SK-N-SH treated with all-trans-retinoic acid at 6 μM for 48 hours (cell line): ENCODE measurements around the gene SDK1.

Experiments
- ATAC-seq: fragments of 200-7000 bp; cut with Tn5 transposase; 3 replicates; pipeline ENCODE4 v1.9.1; 2020; ENCODE audit warnings: mild to moderate bottlenecking, moderate library complexity
- ARNTL ChIP-seq: fragments of 450-650 bp; formaldehyde crosslinking; IDR thresholded peaks from 2 replicates; pipeline ENCODE4 v1.5.0; 2020; ENCODE audit warnings: low read depth, mild to moderate bottlenecking, moderate library complexity, borderline replicate concordance
- CSDC2 ChIP-seq: fragments of 250-450 bp; sonication (Bioruptor Pico); IDR thresholded peaks from 2 replicates; pipeline ENCODE4 v1.5.0; 2020; ENCODE audit warnings: mild to moderate bottlenecking, moderate library complexity
- ESRRG ChIP-seq: fragments of 250-450 bp; sonication (Bioruptor Pico); IDR thresholded peaks from 2 replicates; pipeline ENCODE4 v1.6.1; 2021; ENCODE audit warnings: mild to moderate bottlenecking
- PPARA ChIP-seq: fragments of 250-450 bp; sonication (Bioruptor Pico); IDR thresholded peaks from 2 replicates; pipeline ENCODE4 v1.5.0; 2020; ENCODE audit warnings: mild to moderate bottlenecking, borderline replicate concordance
- RARB ChIP-seq: fragments of 250-450 bp; sonication (Bioruptor Pico); IDR thresholded peaks from 2 replicates; pipeline ENCODE4 v1.8.0; 2021; ENCODE audit warnings: mild to moderate bottlenecking, moderate library complexity
- ZC3H10 ChIP-seq: fragments of 250-450 bp; sonication (Bioruptor Pico); IDR thresholded peaks from 2 replicates; pipeline ENCODE4 v1.5.1; 2021; ENCODE audit warnings: mild to moderate bottlenecking, moderate library complexity
- ZFP30 ChIP-seq: fragments of 450-650 bp; formaldehyde crosslinking; IDR thresholded peaks from 2 replicates; pipeline ENCODE4 v1.5.0; 2022; ENCODE audit warnings: mild to moderate bottlenecking, moderate library complexity
- ZNF565 ChIP-seq: fragments of 450-650 bp; formaldehyde crosslinking; conservative IDR thresholded peaks from 2 replicates; pipeline ENCODE4 v1.5.0; 2020; ENCODE audit warnings: low read depth, mild to moderate bottlenecking, moderate library complexity
- ZNF70 ChIP-seq: fragments of 450-650 bp; formaldehyde crosslinking; IDR thresholded peaks from 2 replicates; pipeline ENCODE4 v1.5.0; 2020; ENCODE audit warnings: mild to moderate bottlenecking, moderate library complexity
- ZNF8 ChIP-seq: fragments of 450-650 bp; formaldehyde crosslinking; IDR thresholded peaks from 2 replicates; pipeline ENCODE4 v1.5.0; 2020; ENCODE audit warnings: mild to moderate bottlenecking, moderate library complexity
- TF ChIP-seq, protein P1 (sequence below): fragments of 250-450 bp; sonication (Bioruptor Pico); IDR thresholded peaks from 2 replicates; pipeline ENCODE4 v1.8.0; 2020; ENCODE audit warnings: mild to moderate bottlenecking, moderate library complexity, borderline replicate concordance
- TF ChIP-seq, protein P2 (sequence below): fragments of 250-450 bp; sonication (Bioruptor Pico); IDR thresholded peaks from 2 replicates; pipeline ENCODE4 v1.5.1; 2021; ENCODE audit warnings: mild to moderate bottlenecking, moderate library complexity
- TF ChIP-seq, protein P3 (sequence below): fragments of 250-450 bp; sonication (Bioruptor Pico); IDR thresholded peaks from 2 replicates; pipeline ENCODE4 v1.5.1; 2020; ENCODE audit warnings: low read depth, mild to moderate bottlenecking, moderate library complexity
- TF ChIP-seq, protein P4 (sequence below): fragments of 250-450 bp; sonication (Bioruptor Pico); IDR thresholded peaks from 2 replicates; pipeline ENCODE4 v1.5.0; 2020; ENCODE audit warnings: mild to moderate bottlenecking, moderate library complexity
- TF ChIP-seq, protein P5 (sequence below): fragments of 250-450 bp; sonication (Bioruptor Pico); IDR thresholded peaks from 2 replicates; pipeline ENCODE4 v1.8.0; 2021; ENCODE audit warnings: low read depth, mild to moderate bottlenecking, moderate library complexity, borderline replicate concordance

Gene SDK1

DNA sequence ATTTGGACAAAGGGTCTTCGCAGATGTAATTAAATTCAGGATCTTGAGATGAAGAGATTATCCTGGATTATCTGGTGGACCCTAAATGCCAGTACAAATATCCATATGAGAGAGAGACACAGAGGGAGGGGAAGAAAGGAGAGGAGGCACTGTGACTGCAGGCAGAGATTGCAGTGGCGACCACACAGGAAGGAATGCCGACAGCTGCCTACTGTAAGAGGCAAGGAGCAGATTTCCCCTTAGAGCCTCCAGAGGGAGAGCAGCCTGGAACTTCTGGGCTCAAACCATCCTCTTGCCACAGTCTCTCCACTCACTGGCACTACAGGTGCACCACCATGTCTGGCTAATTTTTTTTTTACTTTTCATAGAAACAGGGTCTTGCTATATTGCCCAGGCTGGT, 152.3 kb downstream of the SDK1 start (continued):
- no peak for TF ChIP-seq ARNTL (CRISPR knock-in tag)
- TF ChIP-seq, protein P1, sequence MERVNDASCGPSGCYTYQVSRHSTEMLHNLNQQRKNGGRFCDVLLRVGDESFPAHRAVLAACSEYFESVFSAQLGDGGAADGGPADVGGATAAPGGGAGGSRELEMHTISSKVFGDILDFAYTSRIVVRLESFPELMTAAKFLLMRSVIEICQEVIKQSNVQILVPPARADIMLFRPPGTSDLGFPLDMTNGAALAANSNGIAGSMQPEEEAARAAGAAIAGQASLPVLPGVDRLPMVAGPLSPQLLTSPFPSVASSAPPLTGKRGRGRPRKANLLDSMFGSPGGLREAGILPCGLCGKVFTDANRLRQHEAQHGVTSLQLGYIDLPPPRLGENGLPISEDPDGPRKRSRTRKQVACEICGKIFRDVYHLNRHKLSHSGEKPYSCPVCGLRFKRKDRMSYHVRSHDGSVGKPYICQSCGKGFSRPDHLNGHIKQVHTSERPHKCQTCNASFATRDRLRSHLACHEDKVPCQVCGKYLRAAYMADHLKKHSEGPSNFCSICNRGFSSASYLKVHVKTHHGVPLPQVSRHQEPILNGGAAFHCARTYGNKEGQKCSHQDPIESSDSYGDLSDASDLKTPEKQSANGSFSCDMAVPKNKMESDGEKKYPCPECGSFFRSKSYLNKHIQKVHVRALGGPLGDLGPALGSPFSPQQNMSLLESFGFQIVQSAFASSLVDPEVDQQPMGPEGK (CRISPR knock-in tag) = no peak
- TF ChIP-seq, protein P2, sequence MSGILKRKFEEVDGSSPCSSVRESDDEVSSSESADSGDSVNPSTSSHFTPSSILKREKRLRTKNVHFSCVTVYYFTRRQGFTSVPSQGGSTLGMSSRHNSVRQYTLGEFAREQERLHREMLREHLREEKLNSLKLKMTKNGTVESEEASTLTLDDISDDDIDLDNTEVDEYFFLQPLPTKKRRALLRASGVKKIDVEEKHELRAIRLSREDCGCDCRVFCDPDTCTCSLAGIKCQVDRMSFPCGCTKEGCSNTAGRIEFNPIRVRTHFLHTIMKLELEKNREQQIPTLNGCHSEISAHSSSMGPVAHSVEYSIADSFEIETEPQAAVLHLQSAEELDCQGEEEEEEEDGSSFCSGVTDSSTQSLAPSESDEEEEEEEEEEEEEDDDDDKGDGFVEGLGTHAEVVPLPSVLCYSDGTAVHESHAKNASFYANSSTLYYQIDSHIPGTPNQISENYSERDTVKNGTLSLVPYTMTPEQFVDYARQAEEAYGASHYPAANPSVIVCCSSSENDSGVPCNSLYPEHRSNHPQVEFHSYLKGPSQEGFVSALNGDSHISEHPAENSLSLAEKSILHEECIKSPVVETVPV (CRISPR knock-in tag) = no peak
- TF ChIP-seq, all 23 proteins: peak for 0

DNA sequence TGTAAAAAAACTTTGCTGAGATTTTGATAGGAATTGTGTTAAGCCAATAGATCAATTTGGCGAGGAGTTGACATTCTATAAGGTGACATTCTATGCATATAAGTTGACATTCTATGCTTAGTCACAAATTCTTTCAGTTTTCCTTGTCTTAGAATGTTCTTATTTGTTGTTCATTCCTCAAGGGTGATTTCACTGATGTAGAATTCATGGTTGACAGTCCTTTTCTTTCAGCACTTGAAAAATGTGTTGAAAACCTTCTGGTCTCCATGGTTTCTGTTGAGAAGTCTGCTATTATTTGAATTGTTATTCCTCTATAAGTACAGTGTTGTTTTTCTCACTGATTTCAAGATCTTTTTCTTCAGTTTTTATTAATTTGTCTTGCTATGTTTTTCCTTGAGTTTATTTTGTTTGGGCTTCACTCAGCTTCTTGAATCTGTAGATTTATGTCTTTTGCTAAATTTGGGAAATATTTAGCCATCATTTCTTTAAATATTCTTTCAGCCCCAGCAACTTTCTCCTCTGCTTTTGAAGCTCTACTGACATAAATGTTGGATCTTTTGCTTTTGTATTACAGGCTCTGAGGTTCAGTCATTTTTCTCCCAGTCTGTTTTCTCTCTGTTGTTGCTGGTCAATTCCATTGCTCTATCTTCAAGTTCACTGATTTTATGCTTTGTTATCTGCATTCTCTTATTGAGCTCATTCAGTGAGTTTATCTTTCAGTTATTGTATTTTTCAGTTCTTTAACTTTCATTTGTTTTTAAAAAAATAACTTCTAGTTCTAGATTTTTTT, 154.9 kb downstream of the SDK1 start:
- ATAC-seq = no peak; the same call in 1 of the 3 replicates
- TF ChIP-seq CSDC2 (no peak), ESRRG (CRISPR knock-in tag) (no peak)
- TF ChIP-seq, all 23 proteins: peak for 0

DNA sequence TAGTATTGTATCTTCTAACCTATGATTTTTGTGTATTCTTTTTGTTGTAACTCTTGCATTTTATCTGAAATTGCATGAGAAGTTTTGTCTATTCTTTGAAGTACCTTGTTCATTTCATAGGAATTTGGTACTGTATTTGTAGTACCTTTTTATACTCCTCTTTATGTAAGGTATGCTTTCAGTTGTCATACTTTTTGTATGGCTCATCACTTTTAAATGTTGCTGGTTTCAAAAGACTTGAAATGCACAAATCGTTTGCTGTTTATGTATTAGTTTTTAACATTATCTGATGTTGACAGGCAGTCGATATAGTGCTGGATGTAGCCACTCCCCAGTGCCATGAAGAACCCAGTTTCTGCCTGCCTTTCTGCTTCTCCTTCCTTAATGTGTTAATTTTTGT, 158.1 kb downstream of the SDK1 start:
- TF ChIP-seq ZC3H10 (CRISPR knock-in tag) (no peak), ZNF565 (no peak), PPARA (no peak), RARB (CRISPR knock-in tag) (no peak), ESRRG (CRISPR knock-in tag) (no peak)
- TF ChIP-seq, protein P2 (CRISPR knock-in tag) = no peak
- TF ChIP-seq, protein P3, sequence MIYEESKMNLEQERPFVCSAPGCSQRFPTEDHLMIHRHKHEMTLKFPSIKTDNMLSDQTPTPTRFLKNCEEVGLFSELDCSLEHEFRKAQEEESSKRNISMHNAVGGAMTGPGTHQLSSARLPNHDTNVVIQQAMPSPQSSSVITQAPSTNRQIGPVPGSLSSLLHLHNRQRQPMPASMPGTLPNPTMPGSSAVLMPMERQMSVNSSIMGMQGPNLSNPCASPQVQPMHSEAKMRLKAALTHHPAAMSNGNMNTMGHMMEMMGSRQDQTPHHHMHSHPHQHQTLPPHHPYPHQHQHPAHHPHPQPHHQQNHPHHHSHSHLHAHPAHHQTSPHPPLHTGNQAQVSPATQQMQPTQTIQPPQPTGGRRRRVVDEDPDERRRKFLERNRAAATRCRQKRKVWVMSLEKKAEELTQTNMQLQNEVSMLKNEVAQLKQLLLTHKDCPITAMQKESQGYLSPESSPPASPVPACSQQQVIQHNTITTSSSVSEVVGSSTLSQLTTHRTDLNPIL (CRISPR knock-in tag) = no peak
- TF ChIP-seq, protein P4, sequence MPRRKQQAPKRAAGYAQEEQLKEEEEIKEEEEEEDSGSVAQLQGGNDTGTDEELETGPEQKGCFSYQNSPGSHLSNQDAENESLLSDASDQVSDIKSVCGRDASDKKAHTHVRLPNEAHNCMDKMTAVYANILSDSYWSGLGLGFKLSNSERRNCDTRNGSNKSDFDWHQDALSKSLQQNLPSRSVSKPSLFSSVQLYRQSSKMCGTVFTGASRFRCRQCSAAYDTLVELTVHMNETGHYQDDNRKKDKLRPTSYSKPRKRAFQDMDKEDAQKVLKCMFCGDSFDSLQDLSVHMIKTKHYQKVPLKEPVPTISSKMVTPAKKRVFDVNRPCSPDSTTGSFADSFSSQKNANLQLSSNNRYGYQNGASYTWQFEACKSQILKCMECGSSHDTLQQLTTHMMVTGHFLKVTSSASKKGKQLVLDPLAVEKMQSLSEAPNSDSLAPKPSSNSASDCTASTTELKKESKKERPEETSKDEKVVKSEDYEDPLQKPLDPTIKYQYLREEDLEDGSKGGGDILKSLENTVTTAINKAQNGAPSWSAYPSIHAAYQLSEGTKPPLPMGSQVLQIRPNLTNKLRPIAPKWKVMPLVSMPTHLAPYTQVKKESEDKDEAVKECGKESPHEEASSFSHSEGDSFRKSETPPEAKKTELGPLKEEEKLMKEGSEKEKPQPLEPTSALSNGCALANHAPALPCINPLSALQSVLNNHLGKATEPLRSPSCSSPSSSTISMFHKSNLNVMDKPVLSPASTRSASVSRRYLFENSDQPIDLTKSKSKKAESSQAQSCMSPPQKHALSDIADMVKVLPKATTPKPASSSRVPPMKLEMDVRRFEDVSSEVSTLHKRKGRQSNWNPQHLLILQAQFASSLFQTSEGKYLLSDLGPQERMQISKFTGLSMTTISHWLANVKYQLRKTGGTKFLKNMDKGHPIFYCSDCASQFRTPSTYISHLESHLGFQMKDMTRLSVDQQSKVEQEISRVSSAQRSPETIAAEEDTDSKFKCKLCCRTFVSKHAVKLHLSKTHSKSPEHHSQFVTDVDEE (CRISPR knock-in tag) = no peak
- no peak for ATAC-seq

DNA sequence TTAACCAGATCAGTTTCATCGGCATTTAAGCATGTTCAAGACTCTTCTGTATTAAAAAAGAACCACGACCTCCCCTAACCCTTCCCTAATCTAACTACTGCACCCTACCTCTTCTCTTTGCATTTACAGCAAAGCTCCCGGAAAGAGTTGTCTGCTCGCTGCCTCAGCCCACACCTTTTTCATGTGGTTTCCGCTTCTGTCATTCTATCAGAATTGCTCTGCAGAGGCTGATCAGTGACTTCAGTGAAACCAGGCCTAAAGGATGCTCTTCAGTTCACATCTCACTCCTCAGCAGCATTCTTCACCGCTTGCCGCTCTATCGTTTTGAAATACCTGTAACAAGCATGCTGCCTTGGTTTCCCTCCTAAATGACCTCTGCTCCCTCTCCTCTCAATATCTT, 160.9 kb downstream of the SDK1 start:
- TF ChIP-seq, protein P2 (CRISPR knock-in tag) = no peak
- TF ChIP-seq, protein P5, sequence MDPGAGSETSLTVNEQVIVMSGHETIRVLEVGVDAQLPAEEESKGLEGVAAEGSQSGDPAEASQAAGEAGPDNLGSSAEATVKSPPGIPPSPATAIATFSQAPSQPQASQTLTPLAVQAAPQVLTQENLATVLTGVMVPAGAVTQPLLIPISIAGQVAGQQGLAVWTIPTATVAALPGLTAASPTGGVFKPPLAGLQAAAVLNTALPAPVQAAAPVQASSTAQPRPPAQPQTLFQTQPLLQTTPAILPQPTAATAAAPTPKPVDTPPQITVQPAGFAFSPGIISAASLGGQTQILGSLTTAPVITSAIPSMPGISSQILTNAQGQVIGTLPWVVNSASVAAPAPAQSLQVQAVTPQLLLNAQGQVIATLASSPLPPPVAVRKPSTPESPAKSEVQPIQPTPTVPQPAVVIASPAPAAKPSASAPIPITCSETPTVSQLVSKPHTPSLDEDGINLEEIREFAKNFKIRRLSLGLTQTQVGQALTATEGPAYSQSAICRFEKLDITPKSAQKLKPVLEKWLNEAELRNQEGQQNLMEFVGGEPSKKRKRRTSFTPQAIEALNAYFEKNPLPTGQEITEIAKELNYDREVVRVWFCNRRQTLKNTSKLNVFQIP (CRISPR knock-in tag) = no peak
- TF ChIP-seq, protein P3 (CRISPR knock-in tag) = no peak
- TF ChIP-seq ZNF8 (CRISPR knock-in tag) = no peak
- no peak for TF ChIP-seq ZNF70 (CRISPR knock-in tag)
- TF ChIP-seq PPARA = no peak
- TF ChIP-seq ZFP30 (CRISPR knock-in tag) = no peak
- TF ChIP-seq ARNTL (CRISPR knock-in tag) = no peak
- no peak for ATAC-seq
